H9 (cell line): ENCODE measurements around the gene CSTPP1. TPM values are rescaled to one million over a fixed set of nuclear protein-coding genes. Genes with fewer than 3 reads are reported as not detected.

Source experiments
- DNase-seq: peaks from one replicate; pipeline ENCODE4 v3.0.0-alpha.2; 2017
- H2AFZ ChIP-seq: one replicate; pipeline ENCODE4 v1.6.1; 2013; ENCODE audit warnings: mild to moderate bottlenecking, low read length, control low read depth, moderate library complexity
- H2AK5ac ChIP-seq: 2 replicates; pipeline ENCODE4 v1.6.1; 2013; ENCODE audit warnings: low read length, control low read depth, mixed read lengths; ENCODE audit not compliant: insufficient read length
- H2BK120ac ChIP-seq: one replicate; pipeline ENCODE4 v1.6.1; 2013; ENCODE audit warnings: low read depth, mild to moderate bottlenecking, low read length, control low read depth, inconsistent platforms; ENCODE audit not compliant: poor library complexity, severe bottlenecking
- H2BK12ac ChIP-seq: 2 replicates; pipeline ENCODE4 v1.6.1; 2013; ENCODE audit warnings: low read length, control low read depth, mixed read lengths, low read depth; ENCODE audit not compliant: insufficient read length
- H2BK15ac ChIP-seq: 2 replicates; pipeline ENCODE4 v1.6.1; 2013; ENCODE audit warnings: low read depth, low read length, control low read depth
- H2BK20ac ChIP-seq: one replicate; pipeline ENCODE4 v1.6.1; 2013; ENCODE audit warnings: low read depth, mild to moderate bottlenecking, low read length, control low read depth, inconsistent platforms; ENCODE audit not compliant: poor library complexity, severe bottlenecking
- H2BK5ac ChIP-seq: 2 replicates; pipeline ENCODE4 v1.6.1; 2013; ENCODE audit warnings: low read length, control low read depth, mixed read lengths; ENCODE audit not compliant: insufficient read length
- H3K14ac ChIP-seq: 2 replicates; pipeline ENCODE4 v1.6.1; 2013; ENCODE audit warnings: low read length, control low read depth; ENCODE audit not compliant: insufficient read depth
- H3K18ac ChIP-seq: 2 replicates; pipeline ENCODE4 v1.6.1; 2013; ENCODE audit warnings: low read depth, mild to moderate bottlenecking, mixed read lengths, low read length, control low read depth; ENCODE audit not compliant: insufficient read length
- H3K23ac ChIP-seq: 2 replicates; pipeline ENCODE4 v1.6.1; 2013; ENCODE audit warnings: low read length, control low read depth, mixed read lengths, low read depth; ENCODE audit not compliant: insufficient read length
- H3K23me2 ChIP-seq: 2 replicates; pipeline ENCODE4 v1.6.1; 2013; ENCODE audit warnings: low read depth, mild to moderate bottlenecking, mixed read lengths, low read length, control low read depth; ENCODE audit not compliant: insufficient read length, poor library complexity, severe bottlenecking
- H3K27ac ChIP-seq: 2 replicates; pipeline ENCODE4 v1.5.1; 2013; ENCODE audit warnings: low read length, control low read depth, mixed read lengths, low read depth; ENCODE audit not compliant: insufficient read length
- H3K27me3 ChIP-seq: 2 replicates; pipeline ENCODE4 v1.6.1; 2013; ENCODE audit warnings: low read length, control low read depth, inconsistent platforms; ENCODE audit not compliant: insufficient read depth
- H3K4ac ChIP-seq: 2 replicates; pipeline ENCODE4 v1.6.1; 2013; ENCODE audit warnings: low read depth, mild to moderate bottlenecking, control low read depth, inconsistent platforms, low read length, moderate library complexity
- H3K4me1 ChIP-seq: 2 replicates; pipeline ENCODE4 v1.6.1; 2013; ENCODE audit warnings: low read length, control low read depth, inconsistent platforms; ENCODE audit not compliant: insufficient read depth
- H3K4me2 ChIP-seq: 2 replicates; pipeline ENCODE4 v1.6.1; 2013; ENCODE audit warnings: low read length, control low read depth, mixed read lengths; ENCODE audit not compliant: insufficient read length, insufficient read depth
- H3K56ac ChIP-seq: 2 replicates; pipeline ENCODE4 v1.6.1; 2013; ENCODE audit warnings: low read depth, mild to moderate bottlenecking, mixed read lengths, low read length, control low read depth; ENCODE audit not compliant: insufficient read length
- H3K79me1 ChIP-seq: 2 replicates; pipeline ENCODE4 v1.6.1; 2013; ENCODE audit warnings: low read depth, mild to moderate bottlenecking, moderate library complexity, low read length, control low read depth, inconsistent platforms; ENCODE audit not compliant: insufficient read depth, poor library complexity, severe bottlenecking
- H3K79me2 ChIP-seq: 2 replicates; pipeline ENCODE4 v1.6.1; 2013; ENCODE audit warnings: low read length, control low read depth, inconsistent platforms; ENCODE audit not compliant: insufficient read depth
- H3K9ac ChIP-seq: 2 replicates; pipeline ENCODE4 v1.6.1; 2013; ENCODE audit warnings: low read length, control low read depth, mixed read lengths; ENCODE audit not compliant: insufficient read length; ENCODE audit errors: extremely low read depth
- H3K9me3 ChIP-seq: one replicate; pipeline ENCODE4 v1.6.1; 2013; ENCODE audit warnings: low read depth, low read length, inconsistent platforms; ENCODE audit not compliant: control insufficient read depth
- H3T11ph ChIP-seq: one replicate; pipeline ENCODE4 v1.6.1; 2013; ENCODE audit warnings: mild to moderate bottlenecking, low read length, control low read depth, inconsistent platforms
- H4K20me1 ChIP-seq: one replicate; pipeline ENCODE4 v1.6.1; 2013; ENCODE audit not compliant: control insufficient read depth, insufficient read length, insufficient read depth
- H4K5ac ChIP-seq: 2 replicates; pipeline ENCODE4 v1.6.1; 2013; ENCODE audit warnings: low read depth, mild to moderate bottlenecking, mixed read lengths, low read length, control low read depth; ENCODE audit not compliant: insufficient read length
- H4K8ac ChIP-seq: replicated peaks from 2 replicates; pipeline ENCODE4 v1.6.1; 2013; ENCODE audit warnings: low read length, control low read depth, mixed read lengths, low read depth; ENCODE audit not compliant: insufficient read length
- H4K91ac ChIP-seq: 2 replicates; pipeline ENCODE4 v1.6.1; 2013; ENCODE audit warnings: low read depth, mild to moderate bottlenecking, moderate library complexity, mixed read lengths, low read length, control low read depth; ENCODE audit not compliant: insufficient read length
- H3K27ac Mint-ChIP-seq, 3 experiments: 2 replicates in 2 of 3; 3 replicates in 1 of 3; pipeline ENCODE4 v1.8.0; 2020 to 2021; ENCODE audit warnings: mixed read lengths in 3 of 3, mild to moderate bottlenecking in 1 of 3, moderate library complexity in 1 of 3
- H3K27me3 Mint-ChIP-seq: 2 replicates; pipeline ENCODE4 v1.8.0; 2021; ENCODE audit warnings: low read depth, mild to moderate bottlenecking, moderate library complexity, mixed read lengths
- H3K36me3 Mint-ChIP-seq, 3 experiments: 2 replicates in 2 of 3; 3 replicates in 1 of 3; pipeline ENCODE4 v1.8.0; 2020 to 2021; ENCODE audit warnings: low read depth in 3 of 3, mixed read lengths in 3 of 3; ENCODE audit not compliant: insufficient read depth in 1 of 3
- H3K4me1 Mint-ChIP-seq, 2 experiments: 2 replicates each; pipeline ENCODE4 v1.8.0; 2020; ENCODE audit warnings: mixed read lengths in 2 of 2
- H3K4me3 Mint-ChIP-seq, 2 experiments: 2 replicates in 1 of 2; 3 replicates in 1 of 2; pipeline ENCODE4 v1.8.0; 2020 to 2021; ENCODE audit warnings: mild to moderate bottlenecking in 2 of 2, mixed read lengths in 2 of 2, moderate library complexity in 1 of 2
- H3K9me3 Mint-ChIP-seq, 2 experiments: 2 replicates in 1 of 2; 3 replicates in 1 of 2; pipeline ENCODE4 v1.8.0; 2020; ENCODE audit warnings: mild to moderate bottlenecking in 2 of 2, mixed read lengths in 2 of 2, moderate library complexity in 1 of 2
- WGBS: extraction: QIAGEN DNeasy Blood & Tissue Kit; methylation state at CpG from one replicate; pipeline ENCODE4 v1.1.7; 2013; ENCODE audit warnings: missing lambda C conversion rate, low lambda C conversion rate, mixed read lengths; ENCODE audit not compliant: insufficient read length; ENCODE audit errors: extremely low coverage; 5-methylcytosine and 5-hydroxymethylcytosine counted together
- total RNA-seq: library from RNA; stranded (reverse); gene quantifications from 2 replicates; pipeline ENCODE4 v1.2.1, GENCODE V29; 2021
- TF ChIP-seq, protein P1 (sequence below): fragments of 200-600 bp; sonication (generic); conservative IDR thresholded peaks from 3 replicates; pipeline ENCODE4 v1.8.0; 2021; ENCODE audit warnings: antibody characterized with exemption, mild to moderate bottlenecking

Gene CSTPP1
- total RNA-seq, 1 experiment from 2014 or later = 21.2 TPM

DNA sequence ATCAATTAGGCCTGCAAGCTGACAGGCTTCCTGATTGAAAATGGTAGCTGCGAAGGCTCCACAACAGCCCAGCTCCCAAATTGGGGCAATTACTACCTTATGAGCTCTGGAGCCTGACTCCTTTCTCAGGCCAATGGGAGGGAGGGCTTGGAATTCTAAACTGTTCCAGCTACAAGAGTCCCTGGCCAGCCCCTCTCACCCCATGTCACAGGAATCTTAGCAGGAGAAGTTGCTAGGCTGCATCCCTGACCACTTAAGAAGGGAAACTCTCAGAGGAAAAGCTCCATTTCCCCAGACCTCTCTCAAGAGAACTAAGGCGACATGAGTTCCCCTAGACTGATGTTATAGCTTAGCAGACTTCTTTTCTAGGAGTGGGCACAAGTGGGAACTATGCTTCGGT is 23.1 kb upstream of the CSTPP1 start:
- no CpG with 5 or more reads among the region's 3 CpGs for WGBS
- H2AFZ ChIP-seq = no peak overlapping the region
- peak overlapping the region; percentile 38 for H3K9ac ChIP-seq
- no peak overlapping the region for H4K8ac ChIP-seq
- peaks cover 33% of the 10 kb centered on the region for H3K27me3 Mint-ChIP-seq
- H3K79me1 ChIP-seq = no peaks in the 10 kb centered on the region
- no peaks in the 10 kb centered on the region; a peak in 1 of 5 replicates for H3K9me3 Mint-ChIP-seq
- DNase-seq = no peak
- no peak overlapping the region for H2BK5ac ChIP-seq
- no peak overlapping the region for H2BK15ac ChIP-seq
- H3K27me3 ChIP-seq = no peaks in the 10 kb centered on the region; the same call in 1 of the 2 replicates
- H3K4me1 Mint-ChIP-seq = peaks cover 66% of the 10 kb centered on the region in 2 experiments
- peak overlapping the region; percentile 68 for H3K27ac ChIP-seq
- H3K18ac ChIP-seq = no peak overlapping the region
- H4K20me1 ChIP-seq = no peaks in the 10 kb centered on the region
- H3K4me1 ChIP-seq = peaks cover 8% of the 10 kb centered on the region; the same call in 1 of the 2 replicates
- no peak overlapping the region for H2BK20ac ChIP-seq
- H3K56ac ChIP-seq = no peak overlapping the region
- no peak overlapping the region for H3K4ac ChIP-seq
- no peaks in the 10 kb centered on the region for H3K9me3 ChIP-seq
- H3K36me3 Mint-ChIP-seq = peaks cover 2 to 4% (median 4%) of the 10 kb centered on the region in 3 experiments; a peak in 4 of 7 replicates
- H3K79me2 ChIP-seq = peaks cover 3% of the 10 kb centered on the region; the same call in 1 of the 2 replicates
- peak overlapping the region; percentile 75 for H3K4me2 ChIP-seq
- no peak overlapping the region for H2BK12ac ChIP-seq
- TF ChIP-seq, protein P1, sequence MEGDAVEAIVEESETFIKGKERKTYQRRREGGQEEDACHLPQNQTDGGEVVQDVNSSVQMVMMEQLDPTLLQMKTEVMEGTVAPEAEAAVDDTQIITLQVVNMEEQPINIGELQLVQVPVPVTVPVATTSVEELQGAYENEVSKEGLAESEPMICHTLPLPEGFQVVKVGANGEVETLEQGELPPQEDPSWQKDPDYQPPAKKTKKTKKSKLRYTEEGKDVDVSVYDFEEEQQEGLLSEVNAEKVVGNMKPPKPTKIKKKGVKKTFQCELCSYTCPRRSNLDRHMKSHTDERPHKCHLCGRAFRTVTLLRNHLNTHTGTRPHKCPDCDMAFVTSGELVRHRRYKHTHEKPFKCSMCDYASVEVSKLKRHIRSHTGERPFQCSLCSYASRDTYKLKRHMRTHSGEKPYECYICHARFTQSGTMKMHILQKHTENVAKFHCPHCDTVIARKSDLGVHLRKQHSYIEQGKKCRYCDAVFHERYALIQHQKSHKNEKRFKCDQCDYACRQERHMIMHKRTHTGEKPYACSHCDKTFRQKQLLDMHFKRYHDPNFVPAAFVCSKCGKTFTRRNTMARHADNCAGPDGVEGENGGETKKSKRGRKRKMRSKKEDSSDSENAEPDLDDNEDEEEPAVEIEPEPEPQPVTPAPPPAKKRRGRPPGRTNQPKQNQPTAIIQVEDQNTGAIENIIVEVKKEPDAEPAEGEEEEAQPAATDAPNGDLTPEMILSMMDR = no peak
- H3K14ac ChIP-seq = no peak overlapping the region; the same call in 1 of the 2 replicates
- no peak overlapping the region for H4K5ac ChIP-seq
- peak overlapping the region; percentile 69 to 78 for H3K4me3 Mint-ChIP-seq
- peak overlapping the region; percentile 97 to 98 (median 97); a peak in 6 of 7 replicates for H3K27ac Mint-ChIP-seq
- no peak overlapping the region for H3T11ph ChIP-seq
- no peak overlapping the region for H2AK5ac ChIP-seq
- H2BK120ac ChIP-seq = no peak overlapping the region
- H4K91ac ChIP-seq = no peak overlapping the region
- H3K23ac ChIP-seq = no peak overlapping the region
- peaks cover 24% of the 10 kb centered on the region for H3K23me2 ChIP-seq
